Mesodermal cell (in vitro differentiated cells): ENCODE results near the gene RNF5.

Experiments used
- H3K27ac ChIP-seq: 2 replicates; pipeline ENCODE4 v1.7.0; 2013; ENCODE audit warnings: mild to moderate bottlenecking, low read depth, low read length, moderate library complexity; ENCODE audit not compliant: severe bottlenecking
- H3K36me3 ChIP-seq: 2 replicates; pipeline ENCODE4 v1.7.1; 2013; ENCODE audit warnings: mild to moderate bottlenecking, low read length, moderate library complexity; ENCODE audit not compliant: control insufficient read depth, insufficient read depth
- H3K4me1 ChIP-seq: one replicate; pipeline ENCODE4 v1.7.1; 2013; ENCODE audit warnings: mild to moderate bottlenecking, low read length; ENCODE audit not compliant: insufficient read depth, control insufficient read depth, poor library complexity, severe bottlenecking
- H3K4me3 ChIP-seq: 2 replicates; pipeline ENCODE4 v1.7.0; 2013; ENCODE audit warnings: low read length, control low read depth, mild to moderate bottlenecking; ENCODE audit not compliant: insufficient read depth, poor library complexity, severe bottlenecking; ENCODE audit errors: extremely low read depth
- H3K9me3 ChIP-seq: 2 replicates; pipeline ENCODE4 v1.7.1; 2013; ENCODE audit warnings: mild to moderate bottlenecking, low read length, moderate library complexity; ENCODE audit not compliant: control insufficient read depth
- WGBS, 2 experiments: methylation state at CpG; one replicate each; pipeline ENCODE4 v1.1.5; 2013; ENCODE audit warnings: missing lambda C conversion rate in 2 of 2; ENCODE audit not compliant: insufficient coverage in 2 of 2; 5-methylcytosine and 5-hydroxymethylcytosine counted together

The RNF5 gene

GRCh38 chr6:32152769-32153563 is 25.2 kb upstream of the RNF5 start:
- Histone ChIP-seq H3K27ac (peak overlapping the region; percentile 98), H3K4me3 (peak overlapping the region; percentile 95), H3K4me1 (peaks cover 22% of the 10 kb centered on the region), H3K36me3 (peaks cover 28% of the 10 kb centered on the region), H3K9me3 (no peaks in the 10 kb centered on the region)
- WGBS, 2 experiments = 1 to 5% methylated on average over 14 to 30 of the region's 35 CpGs

DNA sequence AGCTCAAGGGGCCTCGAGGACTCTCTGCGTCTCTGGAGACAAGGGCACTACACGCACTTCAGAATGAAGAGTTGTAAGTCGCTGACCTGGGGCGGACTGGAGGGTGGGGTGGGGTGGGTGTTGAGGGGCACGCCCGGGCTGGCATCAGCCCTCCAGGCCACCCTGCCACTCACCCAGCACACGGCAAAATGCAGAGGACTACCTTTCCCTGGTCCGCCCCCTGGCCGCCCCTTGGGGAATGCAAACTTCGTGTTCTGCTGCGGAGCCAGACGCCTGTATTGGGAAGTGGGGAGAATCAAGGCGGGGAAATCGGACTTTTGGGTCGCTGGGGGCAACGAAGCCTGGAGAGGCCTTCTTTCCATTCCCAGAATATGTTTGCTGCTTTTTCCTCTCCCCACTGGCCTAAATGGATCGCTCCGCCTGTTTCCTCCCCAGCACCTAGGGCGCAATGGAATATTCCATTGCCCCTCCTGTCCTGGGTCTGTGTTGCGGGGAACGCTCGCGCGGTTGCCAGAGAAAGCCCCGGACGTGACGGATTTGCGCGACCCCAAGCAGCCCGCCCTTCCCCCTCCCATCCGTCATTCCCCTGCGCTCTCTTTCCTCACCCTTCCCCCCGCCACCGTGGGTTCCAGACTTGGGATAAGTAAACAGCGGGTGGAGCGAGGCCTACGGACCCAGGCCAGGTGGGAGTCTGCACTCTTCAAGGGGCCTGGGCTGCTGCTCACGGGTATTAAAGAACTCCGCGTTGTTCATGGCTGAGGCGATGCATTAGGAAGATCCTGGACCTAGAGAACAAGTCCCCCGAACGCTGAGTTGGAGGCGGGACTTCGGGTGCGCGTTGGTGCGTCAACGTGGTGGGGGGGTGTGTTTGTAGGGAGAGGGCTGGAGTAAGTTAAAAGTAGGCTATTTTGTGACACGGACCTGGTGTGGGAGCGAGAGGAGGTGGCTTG is 24.4 kb upstream of the RNF5 start, which contains the start of gene PPT2:
Gene PPT2 (plus strand): TSS at position 578 of the 950 bp plus-strand sequence. CDS start 454 bp downstream, outside the sequence.
- Histone ChIP-seq H3K36me3 (peaks cover 37% of the 10 kb centered on the region), H3K4me3 (peak within 1 kb of the TSS; percentile 95), H3K9me3 (no peaks in the 10 kb centered on the region), H3K4me1 (peaks cover 22% of the 10 kb centered on the region), H3K27ac (peak within 1 kb of the TSS; percentile 98)
- 0% methylated on average over 24 to 36 of the region's 52 CpGs for WGBS, 2 experiments

GRCh38 chr6:32154514-32155161 is 23.6 kb upstream of the RNF5 start:
- H3K27ac ChIP-seq = peak overlapping the region; percentile 98

DNA sequence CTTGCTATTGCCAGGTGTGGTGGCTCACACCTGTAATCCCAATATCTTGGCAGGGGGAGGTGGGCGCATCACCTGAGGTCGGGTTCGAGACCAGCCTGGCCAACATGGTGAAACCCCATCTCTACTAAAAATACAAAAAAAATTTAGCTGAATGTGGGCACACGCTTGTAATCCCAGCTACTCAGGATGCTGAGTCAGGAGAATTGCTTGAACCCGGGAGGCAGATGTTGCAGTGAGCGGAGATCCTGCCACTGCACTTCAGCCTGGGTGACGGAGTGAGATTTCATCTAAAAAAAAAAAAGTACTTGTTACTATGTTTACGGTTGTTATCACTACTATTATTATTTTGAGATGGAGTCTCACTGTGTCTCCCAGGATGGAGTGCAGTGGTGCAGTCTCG is 21.3 kb upstream of the RNF5 start:
- H3K27ac ChIP-seq = no peak overlapping the region
- no peak overlapping the region for H3K4me3 ChIP-seq
- H3K36me3 ChIP-seq = peaks cover 52% of the 10 kb centered on the region
- H3K4me1 ChIP-seq = peaks cover 21% of the 10 kb centered on the region
- H3K9me3 ChIP-seq = no peaks in the 10 kb centered on the region
- 90 to 100% methylated on average over 2 to 4 of the region's 9 CpGs for WGBS, 2 experiments

More at GRCh38 chr6:32154514-32155161, 23.6 kb upstream of the RNF5 start:
- H3K36me3 ChIP-seq = peaks cover 42% of the 10 kb centered on the region
- WGBS, 2 experiments = 16 to 22% methylated on average over 27 of the region's 34 CpGs
- peak overlapping the region; percentile 95 for H3K4me3 ChIP-seq
- no peaks in the 10 kb centered on the region for H3K9me3 ChIP-seq
- H3K4me1 ChIP-seq = peaks cover 22% of the 10 kb centered on the region

GRCh38 chr6:32158052-32158451 is 20.2 kb upstream of the RNF5 start:
- Histone ChIP-seq H3K4me3 (no peak overlapping the region), H3K36me3 (peaks cover 64% of the 10 kb centered on the region), H3K4me1 (peaks cover 12% of the 10 kb centered on the region), H3K9me3 (no peaks in the 10 kb centered on the region), H3K27ac (no peak overlapping the region)

DNA sequence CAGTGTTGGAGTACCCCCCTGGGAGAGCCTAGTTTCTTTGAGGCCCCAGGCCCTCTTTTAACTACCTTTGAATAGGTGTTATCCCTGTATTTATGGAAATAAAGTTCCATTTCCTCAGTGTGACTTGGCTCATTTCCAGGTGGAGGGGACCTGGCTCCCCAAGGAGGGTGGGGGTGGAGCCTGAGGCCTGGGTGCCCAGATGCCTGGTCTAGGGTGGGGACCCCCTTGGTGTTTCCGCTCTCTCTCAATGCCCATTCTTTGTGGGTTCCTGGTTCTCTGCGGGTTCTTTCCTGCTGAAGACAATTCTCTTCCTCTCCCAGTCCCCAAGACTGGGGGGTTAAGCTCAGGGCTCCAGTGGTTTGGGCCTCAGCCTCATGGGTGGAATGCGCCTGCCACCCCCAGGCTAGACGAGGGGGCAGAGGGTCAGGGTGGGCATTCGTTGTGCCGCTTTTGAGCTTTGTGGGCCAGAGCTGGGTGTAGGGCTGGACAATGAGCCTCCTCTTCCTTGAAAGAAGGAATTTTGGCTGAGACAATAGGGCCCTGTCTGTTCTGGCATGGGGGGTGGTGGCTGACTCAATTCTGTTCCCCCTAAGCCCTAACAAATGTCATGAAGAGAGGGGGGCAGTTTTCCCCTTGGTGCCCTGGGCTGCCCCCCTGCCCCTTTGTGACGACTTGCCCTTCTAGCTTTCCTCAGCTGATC is 14.5 kb upstream of the RNF5 start:
- Histone ChIP-seq H3K27ac (peak overlapping the region; percentile 83), H3K9me3 (no peaks in the 10 kb centered on the region), H3K4me1 (peaks cover 7% of the 10 kb centered on the region), H3K36me3 (peaks cover 79% of the 10 kb centered on the region), H3K4me3 (no peak overlapping the region)
- WGBS, 2 experiments = 90 to 100% methylated on average over 3 to 6 of the region's 7 CpGs

GRCh38 chr6:32164295-32164694 is 13.9 kb upstream of the RNF5 start, which contains the start of gene EGFL8:
EGFL8 (plus strand) TSS chr6:32164595; CDS start chr6:32166166, 1,571 bp downstream.
- Histone ChIP-seq H3K4me3 (no peak within 1 kb of the TSS), H3K9me3 (no peaks in the 10 kb centered on the region), H3K4me1 (peaks cover 8% of the 10 kb centered on the region), H3K36me3 (peaks cover 80% of the 10 kb centered on the region), H3K27ac (peak within 1 kb of the TSS; percentile 83)

DNA sequence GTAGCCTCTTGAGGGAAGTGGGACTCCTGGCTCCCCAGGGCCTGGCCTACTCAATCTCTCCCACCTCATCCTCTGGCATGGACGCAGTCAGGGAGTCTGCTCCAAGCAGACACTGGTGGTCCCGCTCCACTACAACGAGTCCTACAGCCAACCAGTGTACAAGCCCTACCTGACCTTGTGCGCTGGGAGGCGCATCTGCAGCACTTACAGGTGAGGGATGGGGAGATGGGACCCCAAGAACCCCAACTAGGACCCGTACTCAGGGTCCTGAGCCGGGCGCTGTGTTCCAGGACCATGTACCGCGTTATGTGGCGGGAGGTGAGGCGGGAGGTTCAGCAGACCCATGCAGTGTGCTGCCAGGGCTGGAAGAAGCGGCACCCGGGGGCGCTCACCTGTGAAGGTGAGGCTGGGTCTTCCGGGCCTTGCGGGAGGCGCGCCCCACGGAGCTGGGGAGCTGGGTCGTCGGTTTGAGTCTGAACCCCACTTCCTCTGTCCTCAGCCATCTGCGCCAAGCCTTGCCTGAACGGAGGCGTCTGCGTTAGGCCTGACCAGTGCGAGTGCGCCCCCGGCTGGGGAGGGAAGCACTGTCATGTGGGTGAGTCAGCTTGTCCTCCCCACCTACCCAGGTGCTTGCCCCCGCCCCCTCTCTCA is 11.7 kb upstream of the RNF5 start:
- peaks cover 90% of the 10 kb centered on the region for H3K36me3 ChIP-seq
- H3K27ac ChIP-seq = no peak overlapping the region
- H3K9me3 ChIP-seq = no peaks in the 10 kb centered on the region
- peaks cover 16% of the 10 kb centered on the region for H3K4me1 ChIP-seq
- H3K4me3 ChIP-seq = no peak overlapping the region
- 93 to 94% methylated on average over 24 to 28 of the region's 30 CpGs for WGBS, 2 experiments

- 94 to 96% methylated on average over 32 of the region's 32 CpGs for WGBS, 2 experiments
- Histone ChIP-seq H3K27ac (peak overlapping the region; percentile 46), H3K36me3 (peaks cover 88% of the 10 kb centered on the region), H3K4me1 (peaks cover 16% of the 10 kb centered on the region), H3K4me3 (no peak overlapping the region), H3K9me3 (no peaks in the 10 kb centered on the region)
Measured at GRCh38 chr6:32167154-32167760, 10.9 kb upstream of the RNF5 start.
